ENCODE data around the gene OPRM1.

The OPRM1 gene

DNA sequence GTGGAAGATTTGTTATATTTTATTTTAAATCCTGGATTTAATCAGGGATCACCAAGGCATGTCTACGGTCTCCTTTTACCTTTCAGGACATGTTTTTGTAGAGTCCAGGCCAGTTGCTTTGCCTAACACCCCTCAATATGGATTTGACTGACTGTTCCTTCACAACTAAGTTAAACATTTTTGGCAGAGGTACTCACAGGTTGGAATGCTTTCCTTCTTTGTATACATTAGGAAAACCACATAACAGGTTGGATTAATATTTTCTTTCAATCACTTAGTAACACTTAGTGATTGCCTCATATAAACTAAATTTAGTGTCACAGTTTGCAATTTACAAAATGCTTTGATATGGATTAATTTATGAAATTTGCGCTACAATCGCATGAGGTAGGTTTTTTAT is 253.0 kb downstream of the OPRM1 start:
- DNase-seq: no peak

GRCh38 chr6:154292855-154293519 is 253.9 kb downstream of the OPRM1 start:
- DNase-seq: no peak

DNA sequence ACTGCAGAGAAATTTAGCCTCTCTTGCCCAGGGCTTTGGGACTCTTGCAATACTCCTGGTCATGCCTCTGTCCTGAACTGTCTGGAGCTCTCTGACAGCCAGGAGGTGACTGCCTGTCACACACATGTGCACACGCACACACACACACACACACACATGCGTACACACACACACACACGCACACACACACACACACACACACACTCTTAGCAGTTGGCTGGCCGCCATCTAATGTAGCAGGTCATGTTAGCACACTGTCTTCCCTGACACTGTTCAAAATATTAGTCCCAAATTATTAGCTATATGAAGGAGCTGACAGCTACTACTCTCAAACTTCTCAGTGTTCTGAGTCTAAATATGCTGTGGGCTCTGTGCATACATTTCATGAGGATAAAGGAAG is 256.7 kb downstream of the OPRM1 start:
- no peak for DNase-seq
